Measurements from ENCODE around the gene UGT2A1.

DNA sequence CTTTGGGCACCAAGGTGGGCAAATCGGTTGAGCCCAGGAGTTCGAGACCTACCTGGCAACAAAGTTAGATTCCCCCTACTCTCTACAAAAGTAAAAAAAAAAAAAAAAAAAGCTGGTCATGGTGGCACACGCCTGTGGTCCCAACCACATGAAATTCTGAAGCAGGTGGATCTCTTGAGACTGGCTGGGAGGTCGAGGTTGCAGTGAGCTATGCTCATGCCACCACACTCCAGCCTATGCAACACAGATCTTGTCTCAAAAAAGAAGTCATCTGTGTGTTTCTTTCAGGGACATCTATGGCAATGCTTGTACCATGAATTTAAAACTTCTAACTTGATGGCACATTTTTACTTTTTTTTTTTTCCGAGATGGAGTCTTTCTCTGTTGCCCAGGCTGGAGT lies 68.9 kb downstream of the UGT2A1 start:
- TF ChIP-seq, protein P1, sequence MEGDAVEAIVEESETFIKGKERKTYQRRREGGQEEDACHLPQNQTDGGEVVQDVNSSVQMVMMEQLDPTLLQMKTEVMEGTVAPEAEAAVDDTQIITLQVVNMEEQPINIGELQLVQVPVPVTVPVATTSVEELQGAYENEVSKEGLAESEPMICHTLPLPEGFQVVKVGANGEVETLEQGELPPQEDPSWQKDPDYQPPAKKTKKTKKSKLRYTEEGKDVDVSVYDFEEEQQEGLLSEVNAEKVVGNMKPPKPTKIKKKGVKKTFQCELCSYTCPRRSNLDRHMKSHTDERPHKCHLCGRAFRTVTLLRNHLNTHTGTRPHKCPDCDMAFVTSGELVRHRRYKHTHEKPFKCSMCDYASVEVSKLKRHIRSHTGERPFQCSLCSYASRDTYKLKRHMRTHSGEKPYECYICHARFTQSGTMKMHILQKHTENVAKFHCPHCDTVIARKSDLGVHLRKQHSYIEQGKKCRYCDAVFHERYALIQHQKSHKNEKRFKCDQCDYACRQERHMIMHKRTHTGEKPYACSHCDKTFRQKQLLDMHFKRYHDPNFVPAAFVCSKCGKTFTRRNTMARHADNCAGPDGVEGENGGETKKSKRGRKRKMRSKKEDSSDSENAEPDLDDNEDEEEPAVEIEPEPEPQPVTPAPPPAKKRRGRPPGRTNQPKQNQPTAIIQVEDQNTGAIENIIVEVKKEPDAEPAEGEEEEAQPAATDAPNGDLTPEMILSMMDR (IDR thresholded peaks at IDR 0.05) = no peak
- no peak for TF ChIP-seq POLR2A (IDR thresholded peaks at IDR 0.05)
